Measurements from ENCODE around the gene TBC1D23. TPM values are rescaled to one million over a fixed set of nuclear protein-coding genes. Genes with fewer than 3 reads are reported as not detected.

Gene TBC1D23
- total RNA-seq, 1 experiment from 2014 or later: 37.9 TPM

DNA sequence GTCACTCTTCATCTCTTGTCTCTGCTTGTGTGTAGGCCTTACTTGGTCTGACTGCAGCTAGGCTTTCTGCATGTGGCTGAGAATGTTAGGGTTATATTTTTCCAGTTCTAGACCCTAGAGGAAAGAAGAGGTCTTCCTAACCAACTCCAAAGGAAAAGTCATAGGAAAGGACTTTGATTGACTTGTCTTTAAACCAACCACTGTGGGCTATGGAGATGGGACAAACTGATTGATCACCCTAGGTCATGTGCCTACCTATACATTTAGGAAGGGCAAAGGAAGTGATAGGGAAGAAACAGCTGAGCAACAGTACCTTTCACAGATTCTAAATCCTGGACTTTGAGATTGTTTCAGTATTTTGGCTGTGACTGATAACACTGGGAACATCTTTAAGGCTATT, 16.5 kb upstream of the TBC1D23 start:
- H3K9me3 ChIP-seq (ENCODE audit: low read length): no peaks in the 10 kb centered on the region
- H3K36me3 ChIP-seq (ENCODE audit: low read depth, low read length): no peaks in the 10 kb centered on the region
- no peaks in the 10 kb centered on the region for H4K20me1 ChIP-seq (ENCODE audit: low read length)
- no peaks in the 10 kb centered on the region for H3F3A ChIP-seq (ENCODE audit: low read length, unreplicated experiment)
- H3K79me2 ChIP-seq (ENCODE audit: low read length): no peaks in the 10 kb centered on the region
- no peak overlapping the region for H3K27ac ChIP-seq (ENCODE audit: low read length)
- H3K9ac ChIP-seq (ENCODE audit: low read length): no peak overlapping the region
- no peak for ATAC-seq
- no peaks in the 10 kb centered on the region for H3K27me3 ChIP-seq (ENCODE audit: low read length)
- no TSS peak for BruUV-seq (replicated peaks)
- intact Hi-C loops (cut with micrococcal nuclease): no loop called here
- TF ChIP-seq EZH2 (IDR thresholded peaks at IDR 0.05; ENCODE audit: low read length, unreplicated experiment): no peak
- no peak for TF ChIP-seq EZH2phosphoT487 (IDR thresholded peaks at IDR 0.05; ENCODE audit: borderline replicate concordance, low read length)
- TF ChIP-seq, protein P1, sequence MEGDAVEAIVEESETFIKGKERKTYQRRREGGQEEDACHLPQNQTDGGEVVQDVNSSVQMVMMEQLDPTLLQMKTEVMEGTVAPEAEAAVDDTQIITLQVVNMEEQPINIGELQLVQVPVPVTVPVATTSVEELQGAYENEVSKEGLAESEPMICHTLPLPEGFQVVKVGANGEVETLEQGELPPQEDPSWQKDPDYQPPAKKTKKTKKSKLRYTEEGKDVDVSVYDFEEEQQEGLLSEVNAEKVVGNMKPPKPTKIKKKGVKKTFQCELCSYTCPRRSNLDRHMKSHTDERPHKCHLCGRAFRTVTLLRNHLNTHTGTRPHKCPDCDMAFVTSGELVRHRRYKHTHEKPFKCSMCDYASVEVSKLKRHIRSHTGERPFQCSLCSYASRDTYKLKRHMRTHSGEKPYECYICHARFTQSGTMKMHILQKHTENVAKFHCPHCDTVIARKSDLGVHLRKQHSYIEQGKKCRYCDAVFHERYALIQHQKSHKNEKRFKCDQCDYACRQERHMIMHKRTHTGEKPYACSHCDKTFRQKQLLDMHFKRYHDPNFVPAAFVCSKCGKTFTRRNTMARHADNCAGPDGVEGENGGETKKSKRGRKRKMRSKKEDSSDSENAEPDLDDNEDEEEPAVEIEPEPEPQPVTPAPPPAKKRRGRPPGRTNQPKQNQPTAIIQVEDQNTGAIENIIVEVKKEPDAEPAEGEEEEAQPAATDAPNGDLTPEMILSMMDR (conservative IDR thresholded peaks at IDR 0.05; ENCODE audit: low read depth, low read length): no peak
- no peak overlapping the region for H2AFZ ChIP-seq (ENCODE audit: low read length)
- ChIA-PET POLR2A (ENCODE audit: unreplicated experiment) (no interaction called here), CTCF (no interaction called here)
- no peaks in the 10 kb centered on the region for H3K4me1 ChIP-seq (ENCODE audit: insufficient read depth, low read length)
- no peak overlapping the region for H3K4me3 ChIP-seq (ENCODE audit: low read length)
- no peaks in the 10 kb centered on the region for H3K9me2 ChIP-seq (replicated peaks; ENCODE audit: low read length)
- no peak overlapping the region for H3K4me2 ChIP-seq (ENCODE audit: low read length)
- no peak for DNase-seq

DNA sequence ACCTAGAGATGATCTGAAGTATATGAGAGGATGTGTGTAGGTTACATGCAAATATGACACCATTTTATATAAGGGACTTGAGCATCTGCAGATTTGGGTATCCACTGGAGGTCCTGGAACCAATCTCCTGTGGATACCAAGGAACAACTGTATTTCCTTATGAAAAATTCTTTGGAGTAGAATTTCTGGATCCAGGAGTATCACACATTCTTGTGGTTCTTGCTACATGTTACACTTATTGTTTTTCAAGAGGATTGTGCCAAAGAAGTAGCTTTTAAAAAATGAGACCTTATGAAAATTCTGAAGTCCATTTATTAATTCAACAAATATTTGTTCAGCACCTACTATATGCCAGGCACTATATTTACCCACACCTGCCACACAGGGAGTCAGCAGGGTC, 15.7 kb upstream of the TBC1D23 start:
- H3K36me3 ChIP-seq (ENCODE audit: low read depth, low read length): no peaks in the 10 kb centered on the region
- CTCF ChIA-PET: no interaction called here

DNA sequence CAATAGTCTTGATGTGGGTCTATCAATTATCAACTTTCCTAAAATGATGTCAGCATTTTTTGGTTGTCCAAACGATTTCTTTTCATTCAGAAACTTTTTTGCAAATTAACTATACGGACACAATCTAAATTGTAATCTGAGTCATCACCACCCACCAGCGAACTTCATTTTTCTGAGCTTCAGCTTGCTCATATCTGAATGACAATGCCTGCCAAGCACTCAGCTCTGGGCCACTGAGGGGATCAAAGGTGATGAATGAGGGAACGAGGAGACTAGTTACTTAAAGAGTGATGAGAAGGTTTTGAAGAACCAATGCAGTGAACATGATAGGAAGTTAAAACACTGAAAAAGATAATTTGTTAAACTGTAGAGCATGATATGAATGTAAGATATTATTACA, 14.9 kb upstream of the TBC1D23 start:
- Histone ChIP-seq H3F3A (ENCODE audit: low read length, unreplicated experiment) (no peaks in the 10 kb centered on the region), H3K27me3 (ENCODE audit: low read length) (no peaks in the 10 kb centered on the region), H3K4me2 (ENCODE audit: low read length) (no peak overlapping the region), H3K79me2 (ENCODE audit: low read length) (no peaks in the 10 kb centered on the region), H3K9me2 (replicated peaks; ENCODE audit: low read length) (no peaks in the 10 kb centered on the region), H3K9ac (ENCODE audit: low read length) (no peak overlapping the region), H2AFZ (ENCODE audit: low read length) (no peak overlapping the region), H3K27ac (ENCODE audit: low read length) (no peak overlapping the region), H3K36me3 (ENCODE audit: low read depth, low read length) (no peaks in the 10 kb centered on the region), H3K4me1 (ENCODE audit: insufficient read depth, low read length) (no peaks in the 10 kb centered on the region), H4K20me1 (ENCODE audit: low read length) (no peaks in the 10 kb centered on the region), H3K4me3 (ENCODE audit: low read length) (no peak overlapping the region), H3K9me3 (ENCODE audit: low read length) (no peaks in the 10 kb centered on the region)
- POLR2A ChIA-PET (ENCODE audit: unreplicated experiment): no interaction called here
- DNase-seq (no peak), ATAC-seq (no peak)
- CTCF ChIA-PET: no interaction called here
- no TSS peak for BruUV-seq (replicated peaks)
- intact Hi-C loops (cut with micrococcal nuclease): no loop called here
- TF ChIP-seq EZH2phosphoT487 (IDR thresholded peaks at IDR 0.05; ENCODE audit: borderline replicate concordance, low read length): no peak

More for the DNA sequence above, 15.7 kb upstream of the TBC1D23 start:
- TF ChIP-seq EZH2 (IDR thresholded peaks at IDR 0.05; ENCODE audit: low read length, unreplicated experiment): no peak
- TF ChIP-seq, protein P1 (conservative IDR thresholded peaks at IDR 0.05; ENCODE audit: low read depth, low read length): no peak
- TF ChIP-seq EZH2phosphoT487 (IDR thresholded peaks at IDR 0.05; ENCODE audit: borderline replicate concordance, low read length): no peak
- H3K9me2 ChIP-seq (replicated peaks; ENCODE audit: low read length): no peaks in the 10 kb centered on the region
- H3K9me3 ChIP-seq (ENCODE audit: low read length): no peaks in the 10 kb centered on the region
- H3K27ac ChIP-seq (ENCODE audit: low read length): no peak overlapping the region
- H3K9ac ChIP-seq (ENCODE audit: low read length): no peak overlapping the region
- H2AFZ ChIP-seq (ENCODE audit: low read length): no peak overlapping the region
- no peaks in the 10 kb centered on the region for H3K79me2 ChIP-seq (ENCODE audit: low read length)
- H3K4me2 ChIP-seq (ENCODE audit: low read length): no peak overlapping the region
- no peaks in the 10 kb centered on the region for H4K20me1 ChIP-seq (ENCODE audit: low read length)
- intact Hi-C loops (cut with micrococcal nuclease): no loop called here
- no TSS peak for BruUV-seq (replicated peaks)
- H3K4me1 ChIP-seq (ENCODE audit: insufficient read depth, low read length): no peaks in the 10 kb centered on the region
- DNase-seq: no peak
- ATAC-seq: peak; percentile 20; the same call in 1 of the 2 replicates
- H3K27me3 ChIP-seq (ENCODE audit: low read length): no peaks in the 10 kb centered on the region
- no peak overlapping the region for H3K4me3 ChIP-seq (ENCODE audit: low read length)
- POLR2A ChIA-PET (ENCODE audit: unreplicated experiment): no interaction called here
- H3F3A ChIP-seq (ENCODE audit: low read length, unreplicated experiment): no peaks in the 10 kb centered on the region
